Fibroblast of gingiva (primary cell): ENCODE data around the gene GSN.

Experiments used
- DNase-seq: peaks from one replicate; pipeline ENCODE4 v3.0.0-alpha.2; 2011; ENCODE audit warnings: low read depth

Gene GSN

GRCh38 chr9:121273064-121273775 is 5.3 kb downstream of the GSN start:
- no peak for DNase-seq

GRCh38 chr9:121274851-121275250 is 6.9 kb downstream of the GSN start:
- no peak for DNase-seq

GRCh38 chr9:121275781-121276658 is 8.1 kb downstream of the GSN start:
- DNase-seq, result peak; percentile 71

GRCh38 chr9:121277026-121277425 is 9.1 kb downstream of the GSN start:
- no peak for DNase-seq

- peak; percentile 52 for DNase-seq
Measured at GRCh38 chr9:121277518-121278295, 9.7 kb downstream of the GSN start.

GRCh38 chr9:121278477-121279261 is 10.7 kb downstream of the GSN start:
- peak; percentile 98 for DNase-seq

GRCh38 chr9:121279776-121280388 is 11.9 kb downstream of the GSN start:
- DNase-seq, result no peak

- DNase-seq, result no peak
Measured at GRCh38 chr9:121280715-121281613, 13.0 kb downstream of the GSN start.

GRCh38 chr9:121281614-121282276 is 13.8 kb downstream of the GSN start:
- DNase-seq, result peak; percentile 56

- peak; percentile 83 for DNase-seq
Measured at GRCh38 chr9:121282277-121283079, 14.5 kb downstream of the GSN start.

GRCh38 chr9:121283080-121283398 is 15.1 kb downstream of the GSN start:
- no peak for DNase-seq

GRCh38 chr9:121283856-121284732 is 16.1 kb downstream of the GSN start:
- DNase-seq, result no peak

- DNase-seq, result no peak
Measured at GRCh38 chr9:121284733-121285451, 16.9 kb downstream of the GSN start.

- peak; percentile 81 for DNase-seq
Measured at GRCh38 chr9:121285835-121286687, 18.1 kb downstream of the GSN start.

- DNase-seq, result no peak
Measured at GRCh38 chr9:121286688-121286972, 18.7 kb downstream of the GSN start.

- DNase-seq, result peak; percentile 91
Measured at GRCh38 chr9:121286973-121287741, 19.2 kb downstream of the GSN start.
